GM19035 (cell line): ENCODE data around the gene MSH2.
"Not testable (repeated sequence)": the region's sequence is repeated elsewhere in the genome, so short reads cannot be mapped to it uniquely, and the experiment has no call there.

ENCODE experiments used
- ATAC-seq: cut with Tn5 transposase; IDR thresholded peaks from one replicate; pipeline ENCODE4 v1.9.1; 2021; ENCODE audit not compliant: unreplicated experiment

Gene MSH2

GRCh38 chr2:47402805-47403608, at the start of gene MSH2:
MSH2 (plus strand) TSS chr2:47403156; CDS start chr2:47403192, 36 bp downstream.
- ATAC-seq, result peak; percentile 94

GRCh38 chr2:47354013-47354847, 48.7 kb upstream of the MSH2 start:
- no peak for ATAC-seq

- ATAC-seq, result no peak
Observed at GRCh38 chr2:47354848-47355204, 48.1 kb upstream of the MSH2 start.

- no peak for ATAC-seq
Observed at GRCh38 chr2:47357483-47357882, 45.5 kb upstream of the MSH2 start.

- ATAC-seq, result no peak
Observed at GRCh38 chr2:47359375-47359868, 43.5 kb upstream of the MSH2 start.

GRCh38 chr2:47360283-47360682, 42.7 kb upstream of the MSH2 start:
- ATAC-seq, result no peak

- ATAC-seq, result no peak
Observed at GRCh38 chr2:47360927-47361326, 42.0 kb upstream of the MSH2 start.

GRCh38 chr2:47361505-47362229, 41.3 kb upstream of the MSH2 start:
- ATAC-seq, result not testable (repeated sequence)

- ATAC-seq, result no peak
Observed at GRCh38 chr2:47373747-47374146, 29.2 kb upstream of the MSH2 start.

- ATAC-seq, result no peak
Observed at GRCh38 chr2:47375307-47375706, 27.6 kb upstream of the MSH2 start.

GRCh38 chr2:47379384-47379783, 23.6 kb upstream of the MSH2 start:
- no peak for ATAC-seq

- ATAC-seq, result no peak
Observed at GRCh38 chr2:47381408-47381807, 21.5 kb upstream of the MSH2 start.

- no peak for ATAC-seq
Observed at GRCh38 chr2:47386551-47386950, 16.4 kb upstream of the MSH2 start.

GRCh38 chr2:47388888-47389287, 14.1 kb upstream of the MSH2 start:
- ATAC-seq, result no peak

GRCh38 chr2:47389692-47390091, 13.3 kb upstream of the MSH2 start:
- no peak for ATAC-seq

- no peak for ATAC-seq
Observed at GRCh38 chr2:47401789-47402554, 984 bp upstream of the MSH2 start.

GRCh38 chr2:47402555-47402804, 476 bp upstream of the MSH2 start:
- no peak for ATAC-seq

- no peak for ATAC-seq
Observed at GRCh38 chr2:47403609-47404193, 745 bp downstream of the MSH2 start.

GRCh38 chr2:47404356-47404755, 1.4 kb downstream of the MSH2 start:
- no peak for ATAC-seq

GRCh38 chr2:47405757-47406156, 2.8 kb downstream of the MSH2 start:
- ATAC-seq, result no peak
